Kidney (tissue), 14 donors: Measurements from ENCODE around the gene ACMSD. TPM values are rescaled to one million over a fixed set of nuclear protein-coding genes. Genes with fewer than 3 reads are reported as not detected.

ENCODE experiments used
- DNase-seq, 5 donors: peaks; one replicate each; pipeline ENCODE4 v3.0.0-alpha.2; 2013 to 2020
- FAIRE-seq: peaks from 2 replicates; lab custom pipeline; 2012; peaks lifted over from hg19 to GRCh38; lab: Jason Lieb, UNC
- H3K27ac ChIP-seq, 2 donors: one replicate each; pipeline ENCODE4 v1.7.0; 2013; ENCODE audit warnings: low read depth in 2 of 2, low read length in 2 of 2, inconsistent platforms in 1 of 2
- H3K27me3 ChIP-seq: one replicate; pipeline ENCODE4 v1.7.1; 2013; ENCODE audit warnings: low read length, inconsistent platforms; ENCODE audit not compliant: control insufficient read depth, insufficient read depth
- H3K36me3 ChIP-seq, 3 donors: one replicate each; pipeline versions ENCODE4 v1.7.0 to v1.7.1; 2013; ENCODE audit warnings: low read length in 3 of 3, control low read depth in 1 of 3, inconsistent platforms in 1 of 3; ENCODE audit not compliant: insufficient read depth in 3 of 3, control insufficient read depth in 2 of 3
- H3K4me1 ChIP-seq, 3 donors: one replicate each; pipeline versions ENCODE4 v1.7.0 to v1.7.1; 2013; ENCODE audit warnings: low read length in 3 of 3, inconsistent platforms in 1 of 3, low read depth in 1 of 3; ENCODE audit not compliant: control insufficient read depth in 2 of 3, insufficient read depth in 2 of 3
- H3K4me3 ChIP-seq, 3 donors: one replicate each; pipeline versions ENCODE4 v1.7.0 to v1.8.1; 2013; ENCODE audit warnings: low read length in 3 of 3, control low read depth in 1 of 3, inconsistent platforms in 1 of 3
- H3K9ac ChIP-seq, 3 donors: one replicate each; pipeline versions ENCODE4 v1.7.0 to v1.7.1; 2013; ENCODE audit warnings: low read length in 3 of 3, control low read depth in 1 of 3, inconsistent platforms in 1 of 3
- H3K9me3 ChIP-seq, 3 donors: one replicate each; pipeline versions ENCODE4 v1.7.0 to v1.7.1; 2013; ENCODE audit warnings: low read length in 3 of 3, control low read depth in 1 of 3, inconsistent platforms in 1 of 3; ENCODE audit not compliant: control insufficient read depth in 2 of 3, insufficient read depth in 1 of 3
- CTCF ChIP-seq: IDR thresholded peaks from 3 replicates; pipeline ENCODE4 v1.5.1; 2012; ENCODE audit warnings: mild to moderate bottlenecking, moderate library complexity, borderline replicate concordance; ENCODE audit not compliant: insufficient read depth; ENCODE audit errors: extremely low read depth
- intact Hi-C: fragments of 100-400 bp; cut with DNase I; formaldehyde crosslinking; loops from one replicate; pipeline ENCODE4 v1.11.1; 2022
- microRNA-seq: library from miRNA; unstranded; fragments of <30 nt; microRNA quantifications from one replicate; pipeline ENCODE4 v1.2.0, GENCODE V29; 2020
- polyA plus RNA-seq: library from polyadenylated mRNA; stranded (reverse); fragments of 350-450 nt; fragmentation: Illumina TruSeq; extraction: RNeasy Lipid Tissue Mini Kit (QIAGEN cat#74804); gene quantifications from one replicate; pipeline ENCODE4 v1.2.3, GENCODE V29; 2014; ENCODE audit warnings: low read depth, low replicate concordance; ENCODE audit not compliant: insufficient read depth
- total RNA-seq: library from RNA; stranded (reverse); fragmentation: NEBNext Ultra II Directional; extraction: Animal tissue kit (Norgen Biotek cat#: 25700); gene quantifications from one replicate; pipeline ENCODE4 v1.2.1, GENCODE V29; 2021
- donor health status: control.
- donor health status: control.
- donor health status: control.
- donor health status: control.
- donor health status: control.
- donor health status: DM: yes; HTN: yes; CAD: no.
- donor health status: Normal renal cell carcinoma (clear cell type).

ACMSD gene
- total and polyA plus RNA-seq, 2 donors from 2014 or later = 44.0 to 152 TPM

GRCh38 chr2:134949981-134950708, 111.7 kb downstream of the ACMSD start:
- no peaks in the 10 kb centered on the region for H3K27me3 ChIP-seq
- H3K27ac ChIP-seq = no peak overlapping the region
- H3K9ac ChIP-seq = no peak overlapping the region
- FAIRE-seq (no peak), DNase-seq (no peak)
- TF ChIP-seq CTCF = no peak
- intact Hi-C loops = no loop called here
- no peak overlapping the region for H3K4me3 ChIP-seq
- H3K36me3 ChIP-seq = peaks cover 10 to 49% (median 21%) of the 10 kb centered on the region in 3 donors
- H3K9me3 ChIP-seq = no peaks in the 10 kb centered on the region
- H3K4me1 ChIP-seq = no peaks in the 10 kb centered on the region

GRCh38 chr2:134950886-134951285, 112.5 kb downstream of the ACMSD start:
- DNase-seq (no peak), FAIRE-seq (peak; percentile 3)
- no peaks in the 10 kb centered on the region for H3K27me3 ChIP-seq
- H3K27ac ChIP-seq = no peak overlapping the region
- H3K9me3 ChIP-seq = no peaks in the 10 kb centered on the region
- H3K4me1 ChIP-seq = no peaks in the 10 kb centered on the region
- no peak overlapping the region for H3K4me3 ChIP-seq
- peaks cover 10 to 50% (median 25%) of the 10 kb centered on the region in 3 donors for H3K36me3 ChIP-seq
- no peak for TF ChIP-seq CTCF
- no peak overlapping the region for H3K9ac ChIP-seq
- intact Hi-C loops = no loop called here

Small RNA genes lying within 50 kb of the gene (microRNA-seq; reads per million reads assigned to microRNA genes)
- 2.7 reads per million for gene MIR5590

Other genes with a start within 250 kb of the ACMSD start
- gene TMEM163, start 119.6 kb upstream of the ACMSD start, total RNA-seq = 5.9 TPM
- 2.6 TPM for gene TMEM163, start 119.6 kb upstream of the ACMSD start, polyA plus RNA-seq
- 42.1 TPM for gene CCNT2, start 80.2 kb downstream of the ACMSD start, total RNA-seq
- gene CCNT2, start 80.2 kb downstream of the ACMSD start, polyA plus RNA-seq = 7.0 TPM
- gene MAP3K19, start 208.8 kb downstream of the ACMSD start, total RNA-seq = not detected
- not detected for gene MAP3K19, start 208.8 kb downstream of the ACMSD start, polyA plus RNA-seq
- gene RAB3GAP1, start 213.7 kb downstream of the ACMSD start, total RNA-seq = 41.4 TPM
- gene RAB3GAP1, start 213.7 kb downstream of the ACMSD start, polyA plus RNA-seq = 16.6 TPM